Natural killer cell (primary cell): Measurements from ENCODE around the gene AK2. TPM values are rescaled to one million over a fixed set of nuclear protein-coding genes. Genes with fewer than 3 reads are reported as not detected.

Source experiments
- ATAC-seq, 3 donors: fragments of 150-1000 bp in 2 of 3; fragments of 200-7000 bp in 1 of 3; cut with Tn5 transposase; 1 replicate in 1 of 3; 2 replicates in 2 of 3; pipeline ENCODE4 v1.10.0; 2021; ENCODE audit warnings: mild to moderate bottlenecking in 2 of 3, moderate library complexity in 2 of 3
- DNase-seq, 2 donors: peaks; one replicate each; pipeline versions ENCODE4 v3.0.0 to v3.0.0-alpha.2; 2013 to 2021; ENCODE audit warnings: mixed read lengths in 1 of 2
- H3K27ac ChIP-seq: one replicate; pipeline ENCODE4 v1.5.1; 2013; ENCODE audit warnings: mild to moderate bottlenecking, low read length
- H3K27me3 ChIP-seq: one replicate; pipeline ENCODE4 v1.6.1; 2013; ENCODE audit warnings: low read length; ENCODE audit not compliant: control insufficient read depth, insufficient read depth
- H3K36me3 ChIP-seq: one replicate; pipeline ENCODE4 v1.6.1; 2013; ENCODE audit warnings: low read length; ENCODE audit not compliant: control insufficient read depth, insufficient read depth
- H3K4me1 ChIP-seq: one replicate; pipeline ENCODE4 v1.6.1; 2013; ENCODE audit warnings: low read length; ENCODE audit not compliant: control insufficient read depth, insufficient read depth
- H3K4me3 ChIP-seq: one replicate; pipeline ENCODE4 v1.5.1; 2013; ENCODE audit warnings: low read length
- H3K9me3 ChIP-seq: one replicate; pipeline ENCODE4 v1.6.1; 2013; ENCODE audit warnings: low read length; ENCODE audit not compliant: control insufficient read depth, insufficient read depth
- H3K27ac Mint-ChIP-seq, 2 donors: one replicate each; pipeline ENCODE4 v1.8.0; 2022; ENCODE audit warnings: mild to moderate bottlenecking in 2 of 2, mixed read lengths in 2 of 2, moderate library complexity in 1 of 2
- H3K27me3 Mint-ChIP-seq, 2 donors: one replicate each; pipeline ENCODE4 v1.8.0; 2022; ENCODE audit warnings: low read depth in 2 of 2, mixed read lengths in 2 of 2
- H3K36me3 Mint-ChIP-seq: one replicate; pipeline ENCODE4 v1.8.0; 2022; ENCODE audit warnings: mixed read lengths
- H3K4me1 Mint-ChIP-seq, 2 donors: one replicate each; pipeline ENCODE4 v1.8.0; 2022; ENCODE audit warnings: mixed read lengths in 2 of 2
- H3K4me3 Mint-ChIP-seq: one replicate; pipeline ENCODE4 v1.8.0; 2022; ENCODE audit warnings: mild to moderate bottlenecking, moderate library complexity, mixed read lengths
- H3K9me3 Mint-ChIP-seq, 2 donors: one replicate each; pipeline ENCODE4 v1.8.0; 2022; ENCODE audit warnings: mixed read lengths in 2 of 2
- WGBS: methylation state at CpG from one replicate; pipeline ENCODE4 v1.1.7; 2013; ENCODE audit warnings: missing lambda C conversion rate; ENCODE audit not compliant: insufficient coverage; 5-methylcytosine and 5-hydroxymethylcytosine counted together
- intact Hi-C: fragments of 100-400 bp; cut with micrococcal nuclease; formaldehyde crosslinking; loops from one replicate; pipeline ENCODE4 v1.14.2; 2022
- total RNA-seq, 4 donors: library from RNA; stranded (reverse); fragments of 120-200 nt in 1 of 4; gene quantifications; one replicate each; pipeline versions ENCODE4 v1.2.3 to v1.2.4, GENCODE V29; 2013 to 2022
- TF ChIP-seq, protein P1 (sequence below): fragments of 200-600 bp; IDR thresholded peaks from one replicate; pipeline ENCODE4 v1.8.0; 2022; ENCODE audit warnings: antibody characterized with exemption

AK2 gene
- total RNA-seq, 3 donors from 2014 or later (not counting 1 experiment from before 2014, with no cell fraction given) = 64.8 to 94.0 (median 67.1) TPM

- no peaks in the 10 kb centered on the region for H3K27me3 ChIP-seq
- no peaks in the 10 kb centered on the region for H3K4me1 ChIP-seq
- no peaks in the 10 kb centered on the region for H3K9me3 ChIP-seq
- H3K4me1 Mint-ChIP-seq = no peaks in the 10 kb centered on the region
- DNase-seq (no peak), ATAC-seq (no peak)
- H3K27ac Mint-ChIP-seq = no peak overlapping the region
- H3K9me3 Mint-ChIP-seq = no peaks in the 10 kb centered on the region
- no peak overlapping the region for H3K4me3 Mint-ChIP-seq
- peaks cover 24% of the 10 kb centered on the region for H3K36me3 Mint-ChIP-seq
- H3K36me3 ChIP-seq = peaks cover 51% of the 10 kb centered on the region
- intact Hi-C loops = no loop called here
- no peaks in the 10 kb centered on the region for H3K27me3 Mint-ChIP-seq
- H3K27ac ChIP-seq = no peak overlapping the region
- TF ChIP-seq, protein P1, sequence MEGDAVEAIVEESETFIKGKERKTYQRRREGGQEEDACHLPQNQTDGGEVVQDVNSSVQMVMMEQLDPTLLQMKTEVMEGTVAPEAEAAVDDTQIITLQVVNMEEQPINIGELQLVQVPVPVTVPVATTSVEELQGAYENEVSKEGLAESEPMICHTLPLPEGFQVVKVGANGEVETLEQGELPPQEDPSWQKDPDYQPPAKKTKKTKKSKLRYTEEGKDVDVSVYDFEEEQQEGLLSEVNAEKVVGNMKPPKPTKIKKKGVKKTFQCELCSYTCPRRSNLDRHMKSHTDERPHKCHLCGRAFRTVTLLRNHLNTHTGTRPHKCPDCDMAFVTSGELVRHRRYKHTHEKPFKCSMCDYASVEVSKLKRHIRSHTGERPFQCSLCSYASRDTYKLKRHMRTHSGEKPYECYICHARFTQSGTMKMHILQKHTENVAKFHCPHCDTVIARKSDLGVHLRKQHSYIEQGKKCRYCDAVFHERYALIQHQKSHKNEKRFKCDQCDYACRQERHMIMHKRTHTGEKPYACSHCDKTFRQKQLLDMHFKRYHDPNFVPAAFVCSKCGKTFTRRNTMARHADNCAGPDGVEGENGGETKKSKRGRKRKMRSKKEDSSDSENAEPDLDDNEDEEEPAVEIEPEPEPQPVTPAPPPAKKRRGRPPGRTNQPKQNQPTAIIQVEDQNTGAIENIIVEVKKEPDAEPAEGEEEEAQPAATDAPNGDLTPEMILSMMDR = no peak
- no peak overlapping the region for H3K4me3 ChIP-seq
- 94% methylated on average over 13 of the region's 13 CpGs for WGBS
Measured at GRCh38 chr1:33008051-33008914, 28.4 kb downstream of the AK2 start.

DNA sequence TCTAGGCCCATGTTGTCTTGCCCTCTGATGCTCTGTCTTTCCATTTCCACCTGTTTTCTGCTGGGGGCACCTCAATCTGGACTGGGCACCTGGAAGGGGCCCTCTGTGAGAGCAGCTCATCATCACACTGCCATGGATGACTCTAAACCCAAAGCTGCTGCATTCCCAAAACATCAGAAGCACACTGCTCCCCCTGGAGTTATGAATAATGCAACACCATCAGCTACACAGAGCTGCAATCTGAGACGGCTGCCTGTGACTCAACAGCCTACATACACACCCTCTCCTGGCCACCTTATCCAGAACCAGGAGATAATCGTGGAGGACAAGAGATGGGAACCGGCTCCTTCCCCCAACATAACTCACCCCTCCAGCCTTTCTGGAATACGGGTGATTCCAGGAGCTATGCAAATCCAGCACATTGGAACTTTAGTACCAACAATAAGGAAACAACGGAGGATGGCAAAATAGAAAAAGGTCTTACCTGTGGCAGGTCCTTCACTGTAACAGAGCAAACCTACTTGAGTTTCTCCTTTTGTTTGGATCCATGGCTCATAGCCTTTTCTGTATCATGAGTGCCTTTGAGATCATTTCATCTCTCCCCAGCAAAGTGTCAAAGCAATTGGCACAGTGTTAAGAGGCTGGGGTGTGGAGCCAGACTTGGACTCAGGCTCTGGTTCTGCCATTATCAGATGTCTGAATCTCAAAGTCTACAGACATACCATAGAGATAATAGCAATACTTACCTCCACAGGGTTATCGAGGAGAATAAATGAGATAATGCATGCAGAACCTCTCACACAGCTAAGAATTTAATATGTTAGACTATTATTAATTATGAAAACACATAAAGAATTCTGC, 29.3 kb downstream of the AK2 start:
- Mint-ChIP-seq H3K4me3 (no peak overlapping the region), H3K27me3 (no peaks in the 10 kb centered on the region), H3K27ac (no peak overlapping the region), H3K36me3 (peaks cover 23% of the 10 kb centered on the region), H3K4me1 (peaks cover 0 to 6% of the 10 kb centered on the region in 2 donors), H3K9me3 (no peaks in the 10 kb centered on the region)
- no peaks in the 10 kb centered on the region for H3K27me3 ChIP-seq
- TF ChIP-seq, protein P1 = no peak
- H3K4me1 ChIP-seq = no peaks in the 10 kb centered on the region
- intact Hi-C loops = no loop called here
- no peak overlapping the region for H3K27ac ChIP-seq
- H3K36me3 ChIP-seq = peaks cover 44% of the 10 kb centered on the region
- no peak overlapping the region for H3K4me3 ChIP-seq
- WGBS = 87% methylated on average over 5 of the region's 6 CpGs
- ATAC-seq = no peak
- peak in 1 of 2 donors; percentile 52 for DNase-seq
- no peaks in the 10 kb centered on the region for H3K9me3 ChIP-seq

DNA sequence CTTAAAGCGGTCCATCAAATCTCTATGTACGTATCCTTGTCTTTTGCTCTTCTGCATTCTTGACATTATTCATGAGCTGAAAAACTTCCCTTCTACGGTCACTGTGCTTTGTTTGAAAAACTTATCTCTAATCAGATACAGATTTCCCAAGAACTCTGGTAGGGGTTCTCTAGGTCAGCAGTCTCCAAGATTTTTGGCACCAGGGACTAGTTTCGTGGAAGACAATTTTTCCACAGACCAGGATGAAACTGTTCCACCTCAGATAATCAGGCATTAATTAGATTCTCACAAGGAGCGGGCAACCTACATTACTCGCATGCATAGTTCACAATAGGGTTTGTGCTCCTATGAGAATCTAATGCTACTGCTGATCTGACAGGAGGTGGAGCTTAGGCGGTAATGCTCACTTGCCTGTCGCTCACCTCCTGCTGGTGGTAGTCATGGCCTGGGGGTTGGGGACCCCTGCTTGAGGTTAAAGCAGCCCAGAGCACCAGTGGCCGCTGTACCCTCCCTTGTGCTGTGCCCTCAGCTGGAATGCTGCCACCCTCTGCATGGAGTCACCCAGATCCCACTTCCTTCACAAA, 30.8 kb downstream of the AK2 start:
- H3K27me3 ChIP-seq = no peaks in the 10 kb centered on the region
- Mint-ChIP-seq H3K9me3 (no peaks in the 10 kb centered on the region), H3K4me1 (peaks cover 0 to 11% of the 10 kb centered on the region in 2 donors), H3K4me3 (no peak overlapping the region), H3K27ac (no peak overlapping the region), H3K27me3 (no peaks in the 10 kb centered on the region), H3K36me3 (peaks cover 8% of the 10 kb centered on the region)
- H3K4me1 ChIP-seq = no peaks in the 10 kb centered on the region
- no peak for DNase-seq
- 97% methylated on average over 9 of the region's 9 CpGs for WGBS
- no peak overlapping the region for H3K4me3 ChIP-seq
- H3K9me3 ChIP-seq = no peaks in the 10 kb centered on the region
- no peak overlapping the region for H3K27ac ChIP-seq
- TF ChIP-seq, protein P1 = no peak
- intact Hi-C loops = no loop called here
- peaks cover 30% of the 10 kb centered on the region for H3K36me3 ChIP-seq
- ATAC-seq = no peak
